ENCODE data around the gene ABT1. TPM values are rescaled to one million over a fixed set of nuclear protein-coding genes. Genes with fewer than 3 reads are reported as not detected.

Gene ABT1
- polyA plus RNA-seq, 2 donors: 7.9 to 17.8 TPM

GRCh38 chr6:26613689-26614683, 17.2 kb downstream of the ABT1 start:
- H3K27me3 ChIP-seq (ENCODE audit: control insufficient read depth in 1 of 2, insufficient read depth in 2 of 2, low read length in 2 of 2): peaks cover 0 to 9% of the 10 kb centered on the region in 2 donors
- H3K27ac ChIP-seq (ENCODE audit: low read depth in 2 of 2, low read length in 1 of 2): no peak overlapping the region
- H3K4me3 ChIP-seq (ENCODE audit: low read depth in 1 of 2, low read length in 2 of 2): peak overlapping the region; percentile 6 to 30
- no peaks in the 10 kb centered on the region for H3K36me3 ChIP-seq (ENCODE audit: control insufficient read depth in 2 of 2, insufficient read depth in 2 of 2, low read length in 1 of 2)
- no peaks in the 10 kb centered on the region for H3K9me3 ChIP-seq (ENCODE audit: control insufficient read depth in 2 of 2, insufficient read depth in 1 of 2, low read depth in 1 of 2, low read length in 1 of 2)
- peaks cover 3 to 9% of the 10 kb centered on the region in 2 donors for H3K4me1 ChIP-seq (ENCODE audit: control insufficient read depth in 2 of 2, insufficient read depth in 2 of 2, low read length in 1 of 2)
- WGBS, 2 donors: 6 to 9% methylated on average over 68 of the region's 68 CpGs

GRCh38 chr6:26623339-26623859, 26.6 kb downstream of the ABT1 start:
- Histone ChIP-seq H3K9me3 (ENCODE audit: control insufficient read depth in 2 of 2, insufficient read depth in 1 of 2, low read depth in 1 of 2, low read length in 1 of 2) (no peaks in the 10 kb centered on the region), H3K4me1 (ENCODE audit: control insufficient read depth in 2 of 2, insufficient read depth in 2 of 2, low read length in 1 of 2) (no peaks in the 10 kb centered on the region), H3K4me3 (ENCODE audit: low read depth in 1 of 2, low read length in 2 of 2) (no peak overlapping the region), H3K36me3 (ENCODE audit: control insufficient read depth in 2 of 2, insufficient read depth in 2 of 2, low read length in 1 of 2) (no peaks in the 10 kb centered on the region), H3K27ac (ENCODE audit: low read depth in 2 of 2, low read length in 1 of 2) (no peak overlapping the region), H3K27me3 (ENCODE audit: control insufficient read depth in 1 of 2, insufficient read depth in 2 of 2, low read length in 2 of 2) (no peaks in the 10 kb centered on the region)
- WGBS, 2 donors: 50 to 81% methylated on average over 1 of the region's 1 CpG

- 80 to 87% methylated on average over 1 of the region's 1 CpG for whole genome bisulfite sequencing, 2 donors
- H3K9me3 ChIP-seq (ENCODE audit: control insufficient read depth in 2 of 2, insufficient read depth in 1 of 2, low read depth in 1 of 2, low read length in 1 of 2): no peaks in the 10 kb centered on the region
- H3K27ac ChIP-seq (ENCODE audit: low read depth in 2 of 2, low read length in 1 of 2): no peak overlapping the region
- no peaks in the 10 kb centered on the region for H3K27me3 ChIP-seq (ENCODE audit: control insufficient read depth in 1 of 2, insufficient read depth in 2 of 2, low read length in 2 of 2)
- no peaks in the 10 kb centered on the region for H3K36me3 ChIP-seq (ENCODE audit: control insufficient read depth in 2 of 2, insufficient read depth in 2 of 2, low read length in 1 of 2)
- no peak overlapping the region for H3K4me3 ChIP-seq (ENCODE audit: low read depth in 1 of 2, low read length in 2 of 2)
- no peaks in the 10 kb centered on the region for H3K4me1 ChIP-seq (ENCODE audit: control insufficient read depth in 2 of 2, insufficient read depth in 2 of 2, low read length in 1 of 2)
Measured at GRCh38 chr6:26624557-26624956, 27.8 kb downstream of the ABT1 start.

GRCh38 chr6:26627843-26628242, 31.1 kb downstream of the ABT1 start:
- Histone ChIP-seq H3K27me3 (ENCODE audit: control insufficient read depth in 1 of 2, insufficient read depth in 2 of 2, low read length in 2 of 2) (no peaks in the 10 kb centered on the region), H3K9me3 (ENCODE audit: control insufficient read depth in 2 of 2, insufficient read depth in 1 of 2, low read depth in 1 of 2, low read length in 1 of 2) (no peaks in the 10 kb centered on the region), H3K27ac (ENCODE audit: low read depth in 2 of 2, low read length in 1 of 2) (no peak overlapping the region), H3K4me3 (ENCODE audit: low read depth in 1 of 2, low read length in 2 of 2) (no peak overlapping the region), H3K4me1 (ENCODE audit: control insufficient read depth in 2 of 2, insufficient read depth in 2 of 2, low read length in 1 of 2) (no peaks in the 10 kb centered on the region), H3K36me3 (ENCODE audit: control insufficient read depth in 2 of 2, insufficient read depth in 2 of 2, low read length in 1 of 2) (no peaks in the 10 kb centered on the region)
- 75 to 76% methylated on average over 7 of the region's 7 CpGs for WGBS, 2 donors

GRCh38 chr6:26629359-26629758, 32.6 kb downstream of the ABT1 start:
- Histone ChIP-seq H3K27me3 (ENCODE audit: control insufficient read depth in 1 of 2, insufficient read depth in 2 of 2, low read length in 2 of 2) (no peaks in the 10 kb centered on the region), H3K27ac (ENCODE audit: low read depth in 2 of 2, low read length in 1 of 2) (no peak overlapping the region), H3K9me3 (ENCODE audit: control insufficient read depth in 2 of 2, insufficient read depth in 1 of 2, low read depth in 1 of 2, low read length in 1 of 2) (no peaks in the 10 kb centered on the region), H3K4me1 (ENCODE audit: control insufficient read depth in 2 of 2, insufficient read depth in 2 of 2, low read length in 1 of 2) (no peaks in the 10 kb centered on the region), H3K36me3 (ENCODE audit: control insufficient read depth in 2 of 2, insufficient read depth in 2 of 2, low read length in 1 of 2) (peaks cover 0 to 2% of the 10 kb centered on the region in 2 donors), H3K4me3 (ENCODE audit: low read depth in 1 of 2, low read length in 2 of 2) (no peak overlapping the region)
- WGBS, 2 donors: 35 to 41% methylated on average over 1 of the region's 1 CpG

GRCh38 chr6:26640806-26641205, 44.1 kb downstream of the ABT1 start:
- peaks cover 0 to 2% of the 10 kb centered on the region in 2 donors for H3K9me3 ChIP-seq (ENCODE audit: control insufficient read depth in 2 of 2, insufficient read depth in 1 of 2, low read depth in 1 of 2, low read length in 1 of 2)
- H3K36me3 ChIP-seq (ENCODE audit: control insufficient read depth in 2 of 2, insufficient read depth in 2 of 2, low read length in 1 of 2): peaks cover 12 to 15% of the 10 kb centered on the region in 2 donors
- H3K4me3 ChIP-seq (ENCODE audit: low read depth in 1 of 2, low read length in 2 of 2): no peak overlapping the region
- no peaks in the 10 kb centered on the region for H3K27me3 ChIP-seq (ENCODE audit: control insufficient read depth in 1 of 2, insufficient read depth in 2 of 2, low read length in 2 of 2)
- no peaks in the 10 kb centered on the region for H3K4me1 ChIP-seq (ENCODE audit: control insufficient read depth in 2 of 2, insufficient read depth in 2 of 2, low read length in 1 of 2)
- 95 to 97% methylated on average over 2 of the region's 2 CpGs for WGBS, 2 donors
- no peak overlapping the region for H3K27ac ChIP-seq (ENCODE audit: low read depth in 2 of 2, low read length in 1 of 2)

- Histone ChIP-seq H3K9me3 (ENCODE audit: control insufficient read depth in 2 of 2, insufficient read depth in 1 of 2, low read depth in 1 of 2, low read length in 1 of 2) (no peaks in the 10 kb centered on the region), H3K27me3 (ENCODE audit: control insufficient read depth in 1 of 2, insufficient read depth in 2 of 2, low read length in 2 of 2) (no peaks in the 10 kb centered on the region), H3K27ac (ENCODE audit: low read depth in 2 of 2, low read length in 1 of 2) (no peak overlapping the region), H3K4me1 (ENCODE audit: control insufficient read depth in 2 of 2, insufficient read depth in 2 of 2, low read length in 1 of 2) (no peaks in the 10 kb centered on the region), H3K36me3 (ENCODE audit: control insufficient read depth in 2 of 2, insufficient read depth in 2 of 2, low read length in 1 of 2) (peaks cover 7 to 11% of the 10 kb centered on the region in 2 donors), H3K4me3 (ENCODE audit: low read depth in 1 of 2, low read length in 2 of 2) (no peak overlapping the region)
- WGBS, 2 donors: 99 to 100% methylated on average over 1 of the region's 1 CpG
Measured at GRCh38 chr6:26646074-26646473, 49.3 kb downstream of the ABT1 start.

Other genes with a start within 250 kb of the ABT1 start
- gene BTN3A2, start 231.8 kb upstream of the ABT1 start, polyA plus RNA-seq: 1 to 10 TPM; 7.3 to 7.8 TPM
- 1 to 10 TPM; 3.4 to 3.5 TPM for gene BTN2A2, start 213.8 kb upstream of the ABT1 start, polyA plus RNA-seq
- 1 to 10 TPM; 4.2 to 6.2 TPM for gene BTN3A1, start 194.7 kb upstream of the ABT1 start, polyA plus RNA-seq
- gene BTN3A3, start 156.4 kb upstream of the ABT1 start, polyA plus RNA-seq: 1 to 10 TPM; 3.8 to 4.6 TPM
- gene BTN2A1, start 139.0 kb upstream of the ABT1 start, polyA plus RNA-seq: 10 to 100 TPM; 10.3 to 10.7 TPM
- gene BTN1A1, start 96.7 kb upstream of the ABT1 start, polyA plus RNA-seq: not detected
- 10 to 100 TPM in 1 of 2 donors, 1 to 10 TPM in 1; 6.4 to 27.5 TPM for gene HMGN4, start 58.6 kb upstream of the ABT1 start, polyA plus RNA-seq
- 1 to 10 TPM; 3.0 to 3.2 TPM for gene ZNF322, start 62.8 kb downstream of the ABT1 start, polyA plus RNA-seq

Measured in esophagus (tissue), 2 donors.